Measurements from ENCODE around the gene DPP6. TPM values are rescaled to one million over a fixed set of nuclear protein-coding genes. Genes with fewer than 3 reads are reported as not detected.

DPP6 gene
- total RNA-seq, 1 donor from 2014 or later = not detected

- no peak for ATAC-seq (ENCODE audit: low read depth)
- no peaks in the 10 kb centered on the region for H3K9me3 Mint-ChIP-seq
- no peak overlapping the region for H3K27ac Mint-ChIP-seq
- CTCF ChIA-PET = no interaction called here
- H3K27me3 Mint-ChIP-seq = peaks cover 2% of the 10 kb centered on the region
- TF ChIP-seq CTCF (IDR thresholded peaks at IDR 0.05) = no peak
- H3K4me3 Mint-ChIP-seq = no peak overlapping the region
- POLR2A ChIA-PET = no interaction called here
- no peaks in the 10 kb centered on the region for H3K4me1 Mint-ChIP-seq
- no peaks in the 10 kb centered on the region for H3K36me3 Mint-ChIP-seq (ENCODE audit: low read depth)
- intact Hi-C loops (cut with micrococcal nuclease) = no loop called here
- DNase-seq = no peak
These were observed 805.8 kb downstream of the DPP6 start for GRCh38 chr7:154857728-154858681.

GRCh38 chr7:154858836-154859537 is 806.8 kb downstream of the DPP6 start:
- ChIA-PET POLR2A (no interaction called here), CTCF (no interaction called here)
- no peak for ATAC-seq (ENCODE audit: low read depth)

GRCh38 chr7:154859747-154860620 is 807.8 kb downstream of the DPP6 start:
- Mint-ChIP-seq H3K4me1 (no peaks in the 10 kb centered on the region), H3K27ac (no peak overlapping the region), H3K36me3 (ENCODE audit: low read depth) (no peaks in the 10 kb centered on the region), H3K27me3 (no peaks in the 10 kb centered on the region), H3K4me3 (no peak overlapping the region), H3K9me3 (no peaks in the 10 kb centered on the region)
- POLR2A ChIA-PET = no interaction called here
- TF ChIP-seq CTCF (IDR thresholded peaks at IDR 0.05) = no peak
- no peak for ATAC-seq (ENCODE audit: low read depth)
- CTCF ChIA-PET = no interaction called here
- intact Hi-C loops (cut with micrococcal nuclease) = no loop called here
- DNase-seq = no peak

More at GRCh38 chr7:154858836-154859537, 806.8 kb downstream of the DPP6 start:
- H3K4me1 Mint-ChIP-seq = no peaks in the 10 kb centered on the region
- H3K9me3 Mint-ChIP-seq = no peaks in the 10 kb centered on the region
- no peaks in the 10 kb centered on the region for H3K27me3 Mint-ChIP-seq
- TF ChIP-seq CTCF (IDR thresholded peaks at IDR 0.05) = no peak
- intact Hi-C loops (cut with micrococcal nuclease) = no loop called here
- DNase-seq = no peak
- no peak overlapping the region for H3K27ac Mint-ChIP-seq
- no peaks in the 10 kb centered on the region for H3K36me3 Mint-ChIP-seq (ENCODE audit: low read depth)
- no peak overlapping the region for H3K4me3 Mint-ChIP-seq

GRCh38 chr7:154860621-154861375 is 808.6 kb downstream of the DPP6 start:
- no peaks in the 10 kb centered on the region for H3K27me3 Mint-ChIP-seq
- H3K4me3 Mint-ChIP-seq = no peak overlapping the region
- ATAC-seq (ENCODE audit: low read depth) = no peak
- TF ChIP-seq CTCF (IDR thresholded peaks at IDR 0.05) = no peak
- H3K27ac Mint-ChIP-seq = no peak overlapping the region
- H3K4me1 Mint-ChIP-seq = no peaks in the 10 kb centered on the region
- ChIA-PET POLR2A (no interaction called here), CTCF (no interaction called here)
- no peak for DNase-seq
- intact Hi-C loops (cut with micrococcal nuclease) = no loop called here
- H3K36me3 Mint-ChIP-seq (ENCODE audit: low read depth) = no peaks in the 10 kb centered on the region
- H3K9me3 Mint-ChIP-seq = no peaks in the 10 kb centered on the region

All from activated B cell treated with CpG ODN at 0.5 μM for 24 hours (primary cell).